ENCODE results near the gene SLC6A6.
"Not testable (repeated sequence)": the region's sequence is repeated elsewhere in the genome, so short reads cannot be mapped to it uniquely, and the experiment has no call there.

The SLC6A6 gene

DNA sequence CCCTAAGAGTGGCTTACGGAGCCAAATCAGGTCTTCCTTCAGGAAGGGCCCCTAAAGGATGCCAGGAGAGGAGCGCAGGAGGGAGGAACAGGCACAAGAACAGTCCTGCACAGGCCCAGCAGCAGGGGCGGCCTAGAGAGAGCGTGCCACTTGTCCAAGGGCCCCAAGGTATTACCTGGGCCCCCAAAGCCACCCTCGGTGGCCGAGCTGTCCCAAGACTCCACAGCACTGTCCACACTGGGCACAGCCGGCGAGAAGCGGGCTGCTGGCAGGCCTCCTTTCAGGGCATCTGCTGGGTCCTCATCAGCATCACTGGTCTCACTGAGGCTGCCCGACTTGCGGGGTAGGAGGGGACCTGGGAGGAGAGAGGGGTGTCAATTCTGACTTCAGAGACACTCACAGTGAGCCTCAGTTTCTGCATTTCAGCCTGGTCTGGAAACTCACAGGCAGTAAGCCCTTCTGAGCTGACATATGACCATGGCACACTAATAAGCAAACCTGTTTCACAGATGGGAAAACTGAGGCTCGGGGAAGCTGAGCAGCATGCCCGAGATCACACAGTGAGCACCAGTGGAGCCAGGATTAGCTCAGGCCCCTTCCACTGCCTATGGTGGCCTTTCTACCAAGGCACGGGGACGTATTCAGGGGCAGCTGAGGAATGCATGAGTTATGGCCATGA, 104.4 kb downstream of the SLC6A6 start:
- DNase-seq (ENCODE audit: low read depth in 3 of 3): no peak

- no peak for DNase-seq (ENCODE audit: low read depth in 3 of 3)
Observed at GRCh38 chr3:14507305-14507741, 104.9 kb downstream of the SLC6A6 start.

DNA sequence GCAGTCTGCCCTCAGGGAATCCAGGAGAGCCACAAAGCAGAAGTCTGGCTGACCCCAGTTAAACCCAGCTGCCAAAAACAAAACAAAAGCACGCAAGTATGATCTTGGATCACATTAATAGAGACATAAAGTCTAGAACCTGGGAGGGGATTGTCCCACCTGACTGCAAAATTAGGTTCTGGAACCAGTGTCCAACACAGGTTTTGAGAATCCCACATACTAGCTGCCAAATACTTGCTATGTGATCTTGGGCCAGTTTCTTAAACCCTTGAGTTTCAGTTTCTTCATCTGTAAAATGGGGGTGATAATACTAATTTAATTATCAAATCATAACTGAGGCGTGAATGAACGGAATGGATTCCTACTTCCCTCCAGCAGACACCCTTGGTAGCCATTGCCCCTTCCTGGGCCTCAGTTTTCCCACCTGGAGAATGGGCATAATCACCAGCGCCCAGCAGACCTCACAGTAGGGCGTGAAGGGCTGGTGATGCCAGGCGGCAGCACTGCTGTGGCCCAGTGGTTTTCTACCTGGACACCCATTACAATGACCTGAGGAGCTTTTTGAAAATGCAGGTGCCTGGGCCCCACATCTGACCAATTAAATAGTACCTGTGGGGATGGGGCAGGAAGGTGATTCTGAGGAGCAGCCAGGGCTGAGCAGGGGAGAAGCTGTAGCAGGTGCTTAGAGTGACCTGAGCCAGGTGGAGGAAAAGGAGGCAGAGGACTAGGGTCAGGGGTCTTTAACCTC, 105.5 kb downstream of the SLC6A6 start:
- DNase-seq (ENCODE audit: low read depth in 3 of 3): no peak

GRCh38 chr3:14508505-14508819, 106.1 kb downstream of the SLC6A6 start:
- no peak for DNase-seq (ENCODE audit: low read depth in 3 of 3)

- peak; percentile 44 to 50 (median 50) for DNase-seq (ENCODE audit: low read depth in 3 of 3)
Observed at GRCh38 chr3:14508966-14509795, 106.8 kb downstream of the SLC6A6 start.

- DNase-seq (ENCODE audit: low read depth in 3 of 3): no peak
Observed at GRCh38 chr3:14509796-14510100, 107.3 kb downstream of the SLC6A6 start.

GRCh38 chr3:14510838-14511622, 108.6 kb downstream of the SLC6A6 start:
- DNase-seq (ENCODE audit: low read depth in 3 of 3): no peak

- no peak for DNase-seq (ENCODE audit: low read depth in 3 of 3)
Observed at GRCh38 chr3:14511623-14512280, 109.3 kb downstream of the SLC6A6 start.

- DNase-seq (ENCODE audit: low read depth in 3 of 3): no peak
Observed at GRCh38 chr3:14512281-14512941, 110.0 kb downstream of the SLC6A6 start.

DNA sequence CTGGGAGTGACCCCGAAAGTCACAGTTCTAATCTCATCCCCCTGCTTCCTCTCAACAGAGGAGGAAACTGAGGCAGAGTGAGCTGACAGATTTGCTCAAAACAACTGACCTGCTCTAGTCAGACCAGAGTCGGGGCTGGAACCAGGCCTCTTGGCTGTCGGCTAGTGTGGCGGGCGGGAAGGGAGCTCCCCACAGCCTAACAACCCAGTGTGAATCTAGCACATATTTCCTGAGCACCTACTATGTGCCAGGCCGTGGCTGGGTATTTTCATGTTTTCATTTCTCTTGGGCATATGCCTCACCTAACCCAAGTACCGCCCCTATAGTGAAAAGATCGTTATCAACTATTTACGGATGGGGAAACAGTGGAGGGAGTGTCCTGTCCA, 110.5 kb downstream of the SLC6A6 start:
- DNase-seq (ENCODE audit: low read depth in 3 of 3): no peak

GRCh38 chr3:14513566-14514322, 111.3 kb downstream of the SLC6A6 start:
- DNase-seq (ENCODE audit: low read depth in 3 of 3): no peak

DNA sequence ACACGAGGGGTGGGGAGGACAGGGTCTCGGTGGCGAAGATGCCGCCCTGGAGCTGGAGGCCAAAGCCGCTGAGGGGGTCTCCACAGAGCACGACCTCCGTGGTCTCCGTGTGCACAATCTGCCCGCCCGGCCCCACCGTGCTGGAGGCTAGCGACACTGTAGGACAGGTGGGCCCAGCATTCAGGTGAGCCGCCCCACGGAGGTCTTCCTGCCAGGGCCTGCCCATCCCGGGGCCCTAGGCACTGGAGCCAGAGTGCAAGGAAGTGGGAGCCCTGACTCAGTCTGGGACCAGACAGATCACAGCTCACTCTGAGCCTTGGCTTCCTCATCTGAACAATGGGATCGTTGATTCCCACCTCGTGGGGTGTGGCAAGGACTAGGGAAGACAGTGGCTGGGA, 111.9 kb downstream of the SLC6A6 start:
- no peak for DNase-seq (ENCODE audit: low read depth in 3 of 3)

DNA sequence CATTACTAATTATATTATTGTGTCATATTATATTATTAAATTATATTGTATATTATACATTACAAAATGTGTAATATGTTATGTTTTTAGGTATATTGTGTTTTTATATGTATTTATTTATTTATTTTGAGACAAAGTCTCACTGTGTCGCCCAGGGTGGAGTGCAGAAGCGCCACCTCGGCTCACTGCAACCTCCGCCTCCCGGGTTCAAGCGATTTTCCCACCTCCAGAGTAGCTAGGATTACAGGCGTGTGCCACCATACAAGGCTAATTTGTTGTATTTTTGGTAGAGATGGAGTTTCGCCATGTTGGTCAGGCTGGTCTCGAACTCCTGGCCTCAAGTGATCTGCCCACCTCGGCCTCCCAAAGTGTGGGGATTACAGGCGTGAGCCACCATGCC, 113.1 kb downstream of the SLC6A6 start:
- not testable (repeated sequence) for DNase-seq (ENCODE audit: low read depth in 3 of 3)

DNA sequence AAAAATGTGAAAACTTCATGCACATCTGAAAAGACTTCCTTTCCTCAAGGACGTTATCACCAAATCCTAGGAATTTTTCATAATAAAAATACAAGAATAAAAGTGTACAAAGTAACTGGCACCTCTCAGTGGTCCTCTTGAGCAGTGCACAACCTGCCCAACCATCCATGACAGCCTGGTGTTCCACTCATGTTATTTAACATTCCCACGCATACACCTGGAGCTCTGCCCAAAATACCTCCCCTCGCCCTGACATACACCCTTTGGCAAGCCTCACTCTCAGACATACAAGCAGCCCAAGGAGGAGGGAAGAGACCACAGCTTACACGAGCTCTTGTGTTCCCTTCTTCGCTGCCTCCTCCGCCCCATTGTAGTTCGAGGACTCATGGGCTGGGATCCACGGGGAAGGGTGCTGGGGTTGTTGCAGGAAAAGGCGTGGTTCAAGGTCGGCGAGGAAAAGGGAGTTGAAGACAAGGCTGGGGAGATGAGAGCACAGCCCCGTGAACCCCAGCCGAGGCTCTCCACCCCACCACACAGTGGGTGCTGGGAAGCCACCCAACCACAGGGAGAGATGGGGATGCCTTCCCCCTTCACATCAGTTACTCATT, 114.4 kb downstream of the SLC6A6 start:
- no peak for DNase-seq (ENCODE audit: low read depth in 3 of 3)

GRCh38 chr3:14517601-14518431, 115.4 kb downstream of the SLC6A6 start:
- DNase-seq (ENCODE audit: low read depth in 3 of 3): no peak

DNA sequence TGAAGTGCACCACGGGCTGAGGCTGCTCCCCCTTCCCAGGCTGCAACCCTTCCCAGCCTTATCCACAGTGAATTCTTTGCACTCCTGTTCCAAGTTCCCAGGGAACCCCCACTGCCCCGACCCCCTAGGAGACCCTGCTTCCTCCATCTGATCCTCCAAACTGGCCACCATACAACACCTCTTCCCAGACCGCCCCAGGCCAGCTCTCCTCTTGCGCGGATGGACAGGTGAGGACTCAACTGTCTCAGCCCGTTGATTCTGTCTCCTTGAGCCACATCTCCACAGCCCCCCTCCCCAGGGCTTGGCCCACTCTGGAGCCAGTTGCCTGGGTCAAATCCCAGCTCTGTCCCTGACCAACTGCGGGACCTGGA, 116.0 kb downstream of the SLC6A6 start:
- DNase-seq (ENCODE audit: low read depth in 3 of 3): no peak

GRCh38 chr3:14518893-14519292, 116.5 kb downstream of the SLC6A6 start:
- DNase-seq (ENCODE audit: low read depth in 3 of 3): no peak

GRCh38 chr3:14519406-14519805, 117.0 kb downstream of the SLC6A6 start:
- no peak for DNase-seq (ENCODE audit: low read depth in 3 of 3)

DNA sequence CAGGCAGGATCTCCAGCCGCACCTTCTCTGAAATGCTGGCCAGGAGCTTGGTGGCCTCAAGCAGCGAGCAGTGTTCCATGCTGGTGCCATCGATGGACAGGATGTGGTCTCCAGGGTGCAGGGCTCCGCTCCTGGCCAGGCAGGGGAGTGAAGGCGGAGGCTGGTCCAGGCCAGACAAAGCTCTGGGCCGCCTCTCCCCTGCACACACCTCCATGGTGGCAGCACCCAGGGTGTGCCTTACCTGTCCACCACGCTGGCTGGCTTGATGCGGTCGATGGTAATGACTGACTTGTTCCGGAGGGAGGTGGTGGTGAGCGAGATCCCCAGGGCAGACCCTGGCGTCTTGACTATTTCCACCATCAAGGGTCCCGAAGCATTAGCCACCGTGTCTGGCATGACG, 117.7 kb downstream of the SLC6A6 start:
- no peak for DNase-seq (ENCODE audit: low read depth in 3 of 3)

All from stimulated activated CD4-positive, alpha-beta T cell treated with anti-CD3 and anti-CD28 coated beads, TNF-alpha, amount 100 ng/mL, for 4 hours (primary cell).